NOMO-1 treated with dmso at 0.1 percent for 144 hours (cell line): ENCODE measurements around the gene TTLL8.

Experiments
- DNase-seq: peaks from one replicate; lab custom pipeline; 2025; ENCODE audit not compliant: unreplicated experiment; lab: John Stamatoyannopoulos, UW

The TTLL8 gene

GRCh38 chr22:50022171-50022819, 35.8 kb downstream of the TTLL8 start:
- no peak for DNase-seq

GRCh38 chr22:50020606-50021005, 37.5 kb downstream of the TTLL8 start:
- no peak for DNase-seq

GRCh38 chr22:50019316-50019715, 38.8 kb downstream of the TTLL8 start:
- DNase-seq, result no peak

GRCh38 chr22:50018608-50019285, 39.4 kb downstream of the TTLL8 start:
- DNase-seq, result no peak

- DNase-seq, result no peak
Measured at GRCh38 chr22:50017701-50018224, 40.3 kb downstream of the TTLL8 start.

GRCh38 chr22:50016988-50017700, 41.0 kb downstream of the TTLL8 start:
- no peak for DNase-seq

- no peak for DNase-seq
Measured at GRCh38 chr22:50016308-50016987, 41.6 kb downstream of the TTLL8 start.

- no peak for DNase-seq
Measured at GRCh38 chr22:50015451-50016307, 42.4 kb downstream of the TTLL8 start.

- DNase-seq, result no peak
Measured at GRCh38 chr22:50014655-50015401, 43.3 kb downstream of the TTLL8 start.

GRCh38 chr22:50014053-50014501, 44.0 kb downstream of the TTLL8 start:
- DNase-seq, result no peak

GRCh38 chr22:50012211-50013181, 45.6 kb downstream of the TTLL8 start, which contains the start of gene IL17REL:
Gene IL17REL (minus strand): TSS chr22:50012765. CDS start chr22:50012646, 119 bp downstream.
- no peak for DNase-seq

- DNase-seq, result no peak
Measured at GRCh38 chr22:50011447-50012210, 46.5 kb downstream of the TTLL8 start.

GRCh38 chr22:50010676-50011446, 47.2 kb downstream of the TTLL8 start:
- DNase-seq, result no peak

- DNase-seq, result no peak
Measured at GRCh38 chr22:50009765-50010675, 48.1 kb downstream of the TTLL8 start.

GRCh38 chr22:50009251-50009650, 48.8 kb downstream of the TTLL8 start:
- no peak for DNase-seq
